Hematopoietic multipotent progenitor cell treated with erythropoietin and hydrocortisone succinate and interleukin-3 and kit ligand, for 4 days (in vitro differentiated cells): ENCODE results near the gene ANKDD1B.
"Not testable (repeated sequence)": the region's sequence is repeated elsewhere in the genome, so short reads cannot be mapped to it uniquely, and the experiment has no call there.

ENCODE experiments used
- DNase-seq: peaks from one replicate; pipeline ENCODE4 v3.0.0-alpha.2; 2015

Gene ANKDD1B

GRCh38 chr5:75611311-75612225, at the start of gene ANKDD1B:
Gene ANKDD1B (plus strand): TSS chr5:75611453. CDS start chr5:75611635, 182 bp downstream.
- peak; percentile 38 for DNase-seq

- DNase-seq, result not testable (repeated sequence)
Observed at GRCh38 chr5:75565991-75566709, 45.1 kb upstream of the ANKDD1B start.

GRCh38 chr5:75566710-75567309, 44.4 kb upstream of the ANKDD1B start:
- DNase-seq, result peak; percentile 93

GRCh38 chr5:75567710-75568109, 43.5 kb upstream of the ANKDD1B start:
- peak; percentile 40 for DNase-seq

GRCh38 chr5:75568202-75568601, 43.1 kb upstream of the ANKDD1B start:
- peak; percentile 43 for DNase-seq

- peak; percentile 79 for DNase-seq
Observed at GRCh38 chr5:75571547-75571946, 39.7 kb upstream of the ANKDD1B start.

- DNase-seq, result peak; percentile 50
Observed at GRCh38 chr5:75574791-75575190, 36.5 kb upstream of the ANKDD1B start.

- not testable (repeated sequence) for DNase-seq
Observed at GRCh38 chr5:75578280-75578679, 33.0 kb upstream of the ANKDD1B start.

GRCh38 chr5:75584641-75585040, 26.6 kb upstream of the ANKDD1B start:
- no peak for DNase-seq

GRCh38 chr5:75588666-75589065, 22.6 kb upstream of the ANKDD1B start:
- DNase-seq, result no peak

- DNase-seq, result peak; percentile 39
Observed at GRCh38 chr5:75600535-75600934, 10.7 kb upstream of the ANKDD1B start.

- DNase-seq, result no peak
Observed at GRCh38 chr5:75601567-75601966, 9.7 kb upstream of the ANKDD1B start.

GRCh38 chr5:75601996-75602395, 9.3 kb upstream of the ANKDD1B start:
- DNase-seq, result no peak

- no peak for DNase-seq
Observed at GRCh38 chr5:75603371-75603770, 7.9 kb upstream of the ANKDD1B start.

- DNase-seq, result no peak
Observed at GRCh38 chr5:75603821-75604220, 7.4 kb upstream of the ANKDD1B start.

- peak; percentile 52 for DNase-seq
Observed at GRCh38 chr5:75607341-75607740, 3.9 kb upstream of the ANKDD1B start.

- peak; percentile 66 for DNase-seq
Observed at GRCh38 chr5:75608870-75609269, 2.4 kb upstream of the ANKDD1B start.

GRCh38 chr5:75610201-75610600, 1.1 kb upstream of the ANKDD1B start:
- no peak for DNase-seq

- DNase-seq, result peak; percentile 36
Observed at GRCh38 chr5:75610859-75611310, 368 bp upstream of the ANKDD1B start.

GRCh38 chr5:75612226-75612569, 945 bp downstream of the ANKDD1B start:
- no peak for DNase-seq

- DNase-seq, result no peak
Observed at GRCh38 chr5:75612901-75613300, 1.6 kb downstream of the ANKDD1B start.

- DNase-seq, result no peak
Observed at GRCh38 chr5:75614176-75614575, 2.9 kb downstream of the ANKDD1B start.

- no peak for DNase-seq
Observed at GRCh38 chr5:75616371-75616881, 5.2 kb downstream of the ANKDD1B start.
